ENCODE data around the gene MATN1.

DNA sequence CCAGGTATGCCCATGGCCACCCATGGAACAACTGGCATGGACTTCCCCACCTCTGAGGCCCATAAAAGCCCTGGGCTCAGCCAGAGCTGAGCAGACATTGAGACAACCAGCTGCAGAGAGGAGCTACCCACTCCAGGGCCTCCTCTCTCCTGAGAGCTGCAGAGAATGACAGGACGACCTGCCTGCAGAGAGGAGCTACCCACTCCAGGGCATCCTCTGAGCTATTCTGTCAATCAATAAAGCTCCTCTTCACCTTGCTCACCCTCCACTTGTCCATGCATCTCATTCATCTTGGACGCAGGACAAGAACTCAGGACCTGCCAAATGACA is 43.4 kb downstream of the MATN1 start:
- TF ChIP-seq, protein P1, sequence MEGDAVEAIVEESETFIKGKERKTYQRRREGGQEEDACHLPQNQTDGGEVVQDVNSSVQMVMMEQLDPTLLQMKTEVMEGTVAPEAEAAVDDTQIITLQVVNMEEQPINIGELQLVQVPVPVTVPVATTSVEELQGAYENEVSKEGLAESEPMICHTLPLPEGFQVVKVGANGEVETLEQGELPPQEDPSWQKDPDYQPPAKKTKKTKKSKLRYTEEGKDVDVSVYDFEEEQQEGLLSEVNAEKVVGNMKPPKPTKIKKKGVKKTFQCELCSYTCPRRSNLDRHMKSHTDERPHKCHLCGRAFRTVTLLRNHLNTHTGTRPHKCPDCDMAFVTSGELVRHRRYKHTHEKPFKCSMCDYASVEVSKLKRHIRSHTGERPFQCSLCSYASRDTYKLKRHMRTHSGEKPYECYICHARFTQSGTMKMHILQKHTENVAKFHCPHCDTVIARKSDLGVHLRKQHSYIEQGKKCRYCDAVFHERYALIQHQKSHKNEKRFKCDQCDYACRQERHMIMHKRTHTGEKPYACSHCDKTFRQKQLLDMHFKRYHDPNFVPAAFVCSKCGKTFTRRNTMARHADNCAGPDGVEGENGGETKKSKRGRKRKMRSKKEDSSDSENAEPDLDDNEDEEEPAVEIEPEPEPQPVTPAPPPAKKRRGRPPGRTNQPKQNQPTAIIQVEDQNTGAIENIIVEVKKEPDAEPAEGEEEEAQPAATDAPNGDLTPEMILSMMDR (IDR thresholded peaks at IDR 0.05), result no peak
- TF ChIP-seq POLR2A (IDR thresholded peaks at IDR 0.05) (no peak), POLR2AphosphoS5 (IDR thresholded peaks at IDR 0.05) (no peak)

Data from upper lobe of left lung (tissue), 4 donors.